ENCODE results near the gene PNPO. TPM values are rescaled to one million over a fixed set of nuclear protein-coding genes. Genes with fewer than 3 reads are reported as not detected.

PNPO gene
- total RNA-seq, 2 donors from 2014 or later: 37.3 to 55.2 TPM

DNA sequence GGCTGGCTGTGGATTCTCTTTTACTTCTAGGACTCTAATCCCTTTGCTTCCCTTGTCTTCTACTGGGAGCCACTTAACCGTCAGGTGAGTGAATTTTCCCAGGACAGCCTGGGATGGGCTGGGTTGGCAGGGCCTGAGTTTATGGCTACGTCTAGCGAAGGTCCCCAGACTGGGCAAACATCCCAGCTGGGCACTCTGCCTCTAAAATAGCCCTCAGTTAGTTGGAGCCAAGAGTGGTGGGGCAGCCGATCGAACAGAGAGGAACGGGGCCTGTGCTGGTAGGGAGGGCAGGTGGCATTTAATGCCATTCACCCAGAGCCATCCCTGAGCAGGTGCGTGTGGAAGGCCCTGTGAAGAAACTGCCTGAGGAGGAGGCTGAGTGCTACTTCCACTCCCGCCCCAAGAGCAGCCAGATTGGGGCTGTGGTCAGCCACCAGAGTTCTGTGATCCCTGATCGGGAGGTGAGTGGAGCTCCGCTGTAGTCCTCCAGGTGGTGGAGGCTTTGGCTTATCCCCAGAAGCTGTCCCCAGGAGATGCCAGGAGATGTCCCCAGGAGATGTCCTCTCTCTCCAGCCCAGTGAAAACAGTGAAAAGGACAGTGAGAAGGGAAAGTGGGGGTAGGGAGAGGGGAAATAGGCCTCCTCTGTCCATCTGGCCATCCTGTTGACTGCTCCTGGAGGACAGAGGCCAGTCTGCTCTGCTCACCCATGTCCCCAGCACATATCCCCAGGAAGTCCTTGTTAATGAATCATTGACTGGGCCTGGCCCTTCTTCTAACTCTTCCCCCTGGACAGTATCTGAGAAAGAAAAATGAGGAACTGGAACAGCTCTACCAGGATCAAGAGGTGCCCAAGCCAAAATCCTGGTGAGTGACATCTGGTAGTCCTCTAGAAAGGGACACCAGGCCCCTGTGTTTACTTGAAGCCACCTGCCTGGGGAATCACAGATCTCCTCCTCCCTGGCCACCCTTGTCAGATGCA lies 4.4 kb downstream of the PNPO start:
- peak overlapping the region; percentile 9 to 93 for H3K27ac ChIP-seq
- no peaks in the 10 kb centered on the region for H3K27me3 ChIP-seq (replicated peaks; ENCODE audit: insufficient read depth)
- intact Hi-C loops (cut with DNase I): loop anchor here (5.0 kb wide), 1 partner anchor 39 kb away; no protein-coding TSS in a partner anchor
- 71% methylated on average over 10 of the region's 10 CpGs for WGBS
- no peak overlapping the region for H3K4me3 ChIP-seq
- H3K9me3 ChIP-seq: no peaks in the 10 kb centered on the region
- H3K4me1 ChIP-seq (replicated peaks): peaks cover 21% of the 10 kb centered on the region
- no peaks in the 10 kb centered on the region for H3K36me3 ChIP-seq
- no peak for TF ChIP-seq POLR2AphosphoS5 (IDR thresholded peaks at IDR 0.05)
- TF ChIP-seq, protein P1, sequence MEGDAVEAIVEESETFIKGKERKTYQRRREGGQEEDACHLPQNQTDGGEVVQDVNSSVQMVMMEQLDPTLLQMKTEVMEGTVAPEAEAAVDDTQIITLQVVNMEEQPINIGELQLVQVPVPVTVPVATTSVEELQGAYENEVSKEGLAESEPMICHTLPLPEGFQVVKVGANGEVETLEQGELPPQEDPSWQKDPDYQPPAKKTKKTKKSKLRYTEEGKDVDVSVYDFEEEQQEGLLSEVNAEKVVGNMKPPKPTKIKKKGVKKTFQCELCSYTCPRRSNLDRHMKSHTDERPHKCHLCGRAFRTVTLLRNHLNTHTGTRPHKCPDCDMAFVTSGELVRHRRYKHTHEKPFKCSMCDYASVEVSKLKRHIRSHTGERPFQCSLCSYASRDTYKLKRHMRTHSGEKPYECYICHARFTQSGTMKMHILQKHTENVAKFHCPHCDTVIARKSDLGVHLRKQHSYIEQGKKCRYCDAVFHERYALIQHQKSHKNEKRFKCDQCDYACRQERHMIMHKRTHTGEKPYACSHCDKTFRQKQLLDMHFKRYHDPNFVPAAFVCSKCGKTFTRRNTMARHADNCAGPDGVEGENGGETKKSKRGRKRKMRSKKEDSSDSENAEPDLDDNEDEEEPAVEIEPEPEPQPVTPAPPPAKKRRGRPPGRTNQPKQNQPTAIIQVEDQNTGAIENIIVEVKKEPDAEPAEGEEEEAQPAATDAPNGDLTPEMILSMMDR (IDR thresholded peaks at IDR 0.05): no peak
- no peak for DNase-seq (ENCODE audit: low spot score)

DNA sequence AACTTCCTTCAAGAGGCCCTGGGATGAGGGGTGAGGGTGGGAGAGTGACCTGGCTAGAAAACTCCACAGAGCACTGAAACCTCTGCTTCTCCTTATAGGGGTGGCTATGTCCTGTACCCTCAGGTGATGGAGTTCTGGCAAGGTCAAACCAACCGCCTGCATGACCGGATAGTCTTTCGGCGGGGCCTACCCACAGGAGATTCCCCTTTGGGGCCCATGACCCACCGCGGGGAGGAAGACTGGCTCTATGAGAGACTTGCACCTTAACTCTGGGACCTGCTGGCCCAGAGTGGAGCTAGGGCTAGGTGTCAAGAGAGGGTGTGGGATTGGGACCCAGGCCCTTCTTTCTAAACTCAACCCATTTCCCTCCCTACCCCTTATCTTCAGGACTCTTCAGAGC lies 5.1 kb downstream of the PNPO start:
- Histone ChIP-seq H3K9me3 (no peaks in the 10 kb centered on the region), H3K27me3 (replicated peaks; ENCODE audit: insufficient read depth) (no peaks in the 10 kb centered on the region), H3K36me3 (no peaks in the 10 kb centered on the region), H3K4me3 (no peak overlapping the region), H3K27ac (peak overlapping the region; percentile 37 to 93), H3K4me1 (replicated peaks) (peaks cover 21% of the 10 kb centered on the region)
- 93% methylated on average over 6 of the region's 6 CpGs for WGBS
- TF ChIP-seq POLR2A (IDR thresholded peaks at IDR 0.05): no peak
- no peak for TF ChIP-seq POLR2AphosphoS5 (IDR thresholded peaks at IDR 0.05)
- TF ChIP-seq, protein P1 (IDR thresholded peaks at IDR 0.05): no peak
- intact Hi-C loops (cut with DNase I): loop anchor here (5.0 kb wide), 1 partner anchor 39 kb away; no protein-coding TSS in a partner anchor
- DNase-seq (ENCODE audit: low spot score): no peak

DNA sequence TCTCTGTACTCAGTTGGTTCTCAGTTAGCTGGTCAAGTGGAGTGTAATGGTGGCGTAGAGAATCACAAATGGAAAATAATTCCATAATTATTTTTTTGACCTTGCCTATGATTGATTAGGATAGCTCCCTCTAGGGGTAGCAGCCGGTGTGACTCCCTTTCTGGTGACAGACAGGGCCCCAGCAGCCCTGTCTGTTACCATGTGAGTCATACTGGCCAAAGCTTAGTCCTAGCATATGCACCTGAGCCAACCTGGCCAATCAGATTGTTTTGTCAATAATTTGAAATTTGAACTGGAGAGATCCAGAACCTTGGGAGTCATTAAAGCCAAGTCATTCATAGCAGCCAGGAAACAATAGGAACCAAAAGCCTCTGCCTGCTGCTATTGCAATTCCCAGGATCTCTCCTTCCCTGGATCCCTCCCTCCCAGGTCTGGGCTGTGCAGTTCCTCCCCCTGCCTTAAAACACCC lies 5.6 kb downstream of the PNPO start:
- Histone ChIP-seq H3K9me3 (no peaks in the 10 kb centered on the region), H3K27me3 (replicated peaks; ENCODE audit: insufficient read depth) (no peaks in the 10 kb centered on the region), H3K4me1 (replicated peaks) (peaks cover 21% of the 10 kb centered on the region), H3K36me3 (no peaks in the 10 kb centered on the region), H3K27ac (peak overlapping the region; percentile 62 to 93), H3K4me3 (no peak overlapping the region)
- intact Hi-C loops (cut with DNase I): loop anchor here (5.0 kb wide), 1 partner anchor 40 kb away; no protein-coding TSS in a partner anchor
- TF ChIP-seq POLR2AphosphoS5 (IDR thresholded peaks at IDR 0.05) (peak; percentile 94), POLR2A (IDR thresholded peaks at IDR 0.05) (peak; percentile 47)
- TF ChIP-seq, protein P1 (IDR thresholded peaks at IDR 0.05): peak; percentile 89 to 93 (median 90)
- DNase-seq (ENCODE audit: low spot score): peak; percentile 91
- WGBS: 10% methylated on average over 2 of the region's 2 CpGs

DNA sequence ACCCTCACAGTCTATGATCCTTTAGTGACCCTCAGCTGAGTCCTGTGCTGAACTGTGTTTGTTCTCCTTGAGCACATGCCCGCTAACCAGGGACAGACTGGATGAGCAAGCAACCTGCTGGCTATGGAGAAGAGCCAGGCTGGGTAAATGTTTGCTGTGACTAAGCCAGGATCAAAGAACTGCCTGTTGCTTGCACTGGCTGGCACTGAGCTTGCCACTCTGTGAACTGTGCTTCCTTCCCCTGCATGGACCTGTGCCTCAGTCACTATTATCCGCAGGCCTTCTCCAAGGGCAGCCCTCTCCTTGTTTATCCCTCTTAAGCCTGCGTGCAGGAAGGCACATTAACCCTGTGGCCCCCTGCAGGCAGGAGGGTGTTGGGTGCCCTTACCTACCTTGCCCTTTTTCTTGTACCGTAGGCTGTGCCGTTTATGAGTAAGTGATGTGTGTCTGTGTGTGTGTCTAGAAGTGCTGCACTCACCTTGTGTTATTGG lies 7.4 kb downstream of the PNPO start:
- H3K36me3 ChIP-seq: no peaks in the 10 kb centered on the region
- TF ChIP-seq, protein P1 (IDR thresholded peaks at IDR 0.05): no peak
- TF ChIP-seq POLR2AphosphoS5 (IDR thresholded peaks at IDR 0.05) (peak; percentile 79), POLR2A (IDR thresholded peaks at IDR 0.05) (no peak)
- H3K27me3 ChIP-seq (replicated peaks; ENCODE audit: insufficient read depth): no peaks in the 10 kb centered on the region
- peak; percentile 87 for DNase-seq (ENCODE audit: low spot score)
- peaks cover 16% of the 10 kb centered on the region for H3K4me1 ChIP-seq (replicated peaks)
- intact Hi-C loops (cut with DNase I): loop anchor here (2.0 to 5.0 kb wide), 2 partner anchors 22 to 41 kb away; partner anchors contain the start of gene CDK5RAP3
- H3K9me3 ChIP-seq: no peaks in the 10 kb centered on the region
- peak overlapping the region; percentile 13 to 29 for H3K4me3 ChIP-seq
- 15% methylated on average over 5 of the region's 5 CpGs for WGBS
- H3K27ac ChIP-seq: peak overlapping the region; percentile 89 to 93
